Thoracic aorta (tissue), 2 donors: Measurements from ENCODE around the gene CACNA1B. TPM values are rescaled to one million over a fixed set of nuclear protein-coding genes. Genes with fewer than 3 reads are reported as not detected.

Experiments used
- ATAC-seq: fragments of 150-250 bp; one replicate; pipeline ENCODE4 v1.8.0; 2017; ENCODE audit warnings: low read depth; ENCODE audit not compliant: insufficient number of reproducible peaks, low FRiP score
- DNase-seq: peaks from one replicate; pipeline ENCODE4 v3.0.0-alpha.2; 2020; ENCODE audit warnings: low spot score
- H3K27ac ChIP-seq, 2 donors: fragments of 200-600 bp; sonication (generic); 1 replicate in 1 of 2; 2 replicates in 1 of 2; pipeline ENCODE4 v1.5.1; 2016; ENCODE audit warnings: mild to moderate bottlenecking in 2 of 2, moderate library complexity in 2 of 2
- H3K27me3 ChIP-seq: fragments of 200-600 bp; sonication (generic); replicated peaks from 2 replicates; pipeline ENCODE4 v1.6.0; 2016; ENCODE audit warnings: mild to moderate bottlenecking; ENCODE audit not compliant: insufficient read depth
- H3K36me3 ChIP-seq: fragments of 200-600 bp; sonication (generic); one replicate; pipeline ENCODE4 v1.5.1; 2016
- H3K4me1 ChIP-seq, 2 donors: fragments of 200-600 bp; sonication (generic); 1 replicate in 1 of 2; 2 replicates in 1 of 2; pipeline versions ENCODE4 v1.5.1 to v1.6.0; 2016; ENCODE audit warnings: low read depth in 2 of 2, mild to moderate bottlenecking in 1 of 2; ENCODE audit not compliant: control insufficient read depth in 1 of 2
- H3K4me3 ChIP-seq: fragments of 200-600 bp; sonication (generic); 2 replicates; pipeline ENCODE4 v1.5.1; 2016; ENCODE audit warnings: mild to moderate bottlenecking
- H3K9me3 ChIP-seq: fragments of 200-600 bp; sonication (generic); 2 replicates; pipeline ENCODE4 v1.5.1; 2016
- CTCF ChIP-seq: fragments of 200-600 bp; sonication (generic); IDR thresholded peaks from one replicate; pipeline ENCODE4 v1.5.1; 2019; ENCODE audit warnings: antibody characterized with exemption
- total RNA-seq, 2 donors: library from RNA; depleted of rRNA; stranded (reverse); fragments of >200 nt; gene quantifications; one replicate each; pipeline versions ENCODE4 v1.1.0 to v1.2.3, GENCODE V29; 2016

CACNA1B gene
- total RNA-seq, 2 donors from 2014 or later: 0.07 to 0.14 TPM

GRCh38 chr9:138098908-138099791 lies 221.6 kb downstream of the CACNA1B start:
- no peaks in the 10 kb centered on the region for H3K9me3 ChIP-seq
- no peaks in the 10 kb centered on the region for H3K4me1 ChIP-seq
- no peak overlapping the region for H3K4me3 ChIP-seq
- no peak for TF ChIP-seq CTCF
- DNase-seq: no peak
- no peaks in the 10 kb centered on the region for H3K27me3 ChIP-seq
- H3K27ac ChIP-seq: no peak overlapping the region
- no peaks in the 10 kb centered on the region for H3K36me3 ChIP-seq
- no peak for ATAC-seq

GRCh38 chr9:138099803-138100598 lies 222.4 kb downstream of the CACNA1B start:
- no peak overlapping the region for H3K27ac ChIP-seq
- no peaks in the 10 kb centered on the region for H3K9me3 ChIP-seq
- ATAC-seq (no peak), DNase-seq (no peak)
- H3K27me3 ChIP-seq: no peaks in the 10 kb centered on the region
- no peaks in the 10 kb centered on the region for H3K4me1 ChIP-seq
- H3K36me3 ChIP-seq: no peaks in the 10 kb centered on the region
- TF ChIP-seq CTCF: no peak
- H3K4me3 ChIP-seq: no peak overlapping the region

- Histone ChIP-seq H3K9me3 (no peaks in the 10 kb centered on the region), H3K36me3 (no peaks in the 10 kb centered on the region), H3K4me1 (no peaks in the 10 kb centered on the region), H3K27ac (no peak overlapping the region), H3K27me3 (no peaks in the 10 kb centered on the region), H3K4me3 (no peak overlapping the region)
- DNase-seq (no peak), ATAC-seq (no peak)
- TF ChIP-seq CTCF: no peak
These were observed 223.2 kb downstream of the CACNA1B start for GRCh38 chr9:138100711-138101350.

- Histone ChIP-seq H3K27ac (no peak overlapping the region), H3K4me3 (no peak overlapping the region), H3K9me3 (no peaks in the 10 kb centered on the region), H3K36me3 (no peaks in the 10 kb centered on the region), H3K27me3 (no peaks in the 10 kb centered on the region), H3K4me1 (no peaks in the 10 kb centered on the region)
- no peak for DNase-seq
- TF ChIP-seq CTCF: no peak
- ATAC-seq: no peak
These were observed 224.1 kb downstream of the CACNA1B start for GRCh38 chr9:138101444-138102234.
